ENCODE data around the gene RUNX2. TPM values are rescaled to one million over a fixed set of nuclear protein-coding genes. Genes with fewer than 3 reads are reported as not detected.

Gene RUNX2
- polyA plus RNA-seq, 1 donor from 2014 or later = not detected

- Histone ChIP-seq H3K4me3 (ENCODE audit: low read length) (no peak overlapping the region), H3K9me2 (ENCODE audit: insufficient read depth, low read length) (no peaks in the 10 kb centered on the region), H3K27ac (ENCODE audit: low read length) (no peak overlapping the region), H2AFZ (ENCODE audit: low read depth, low read length) (no peak overlapping the region), H3F3A (ENCODE audit: insufficient read depth, low read length, poor library complexity, severe bottlenecking) (no peaks in the 10 kb centered on the region), H3K36me3 (ENCODE audit: insufficient read depth, low read length) (no peaks in the 10 kb centered on the region), H3K9me3 (ENCODE audit: low read length) (no peaks in the 10 kb centered on the region), H3K27me3 (ENCODE audit: insufficient read depth, low read depth, low read length) (no peaks in the 10 kb centered on the region), H3K79me2 (replicated peaks; ENCODE audit: insufficient read depth, low read length) (no peaks in the 10 kb centered on the region), H3K4me2 (ENCODE audit: low read length) (no peak overlapping the region), H4K20me1 (ENCODE audit: insufficient read depth) (no peaks in the 10 kb centered on the region), H3K9ac (ENCODE audit: low read length) (no peak overlapping the region)
- TF ChIP-seq EZH2 (IDR thresholded peaks at IDR 0.05; ENCODE audit: borderline replicate concordance, insufficient read depth, low read length, poor library complexity, severe bottlenecking) (no peak), POLR2AphosphoS5 (IDR thresholded peaks at IDR 0.05) (no peak), EP300 (conservative IDR thresholded peaks at IDR 0.05; ENCODE audit: poor library complexity, severe bottlenecking) (no peak), MXI1 (conservative IDR thresholded peaks at IDR 0.05; ENCODE audit: poor library complexity, severe bottlenecking) (no peak), RAD21 (conservative IDR thresholded peaks at IDR 0.05) (no peak), CTCF (IDR thresholded peaks at IDR 0.05; ENCODE audit: poor library complexity, severe bottlenecking) (no peak), TAF1 (IDR thresholded peaks at IDR 0.05; ENCODE audit: low read depth) (no peak), SMC3 (conservative IDR thresholded peaks at IDR 0.05; ENCODE audit: poor library complexity) (no peak), REST (IDR thresholded peaks at IDR 0.05; ENCODE audit: borderline replicate concordance) (no peak)
These were observed 109.3 kb downstream of the RUNX2 start for GRCh38 chr6:45437439-45437815.

GRCh38 chr6:45438151-45438550 lies 110.0 kb downstream of the RUNX2 start:
- Histone ChIP-seq H2AFZ (ENCODE audit: low read depth, low read length) (no peak overlapping the region), H3F3A (ENCODE audit: insufficient read depth, low read length, poor library complexity, severe bottlenecking) (no peaks in the 10 kb centered on the region), H3K9me3 (ENCODE audit: low read length) (no peaks in the 10 kb centered on the region), H3K9me2 (ENCODE audit: insufficient read depth, low read length) (no peaks in the 10 kb centered on the region), H3K4me3 (ENCODE audit: low read length) (no peak overlapping the region), H3K9ac (ENCODE audit: low read length) (no peak overlapping the region), H4K20me1 (ENCODE audit: insufficient read depth) (no peaks in the 10 kb centered on the region), H3K79me2 (replicated peaks; ENCODE audit: insufficient read depth, low read length) (no peaks in the 10 kb centered on the region), H3K27ac (ENCODE audit: low read length) (no peak overlapping the region), H3K4me2 (ENCODE audit: low read length) (no peak overlapping the region), H3K27me3 (ENCODE audit: insufficient read depth, low read depth, low read length) (no peaks in the 10 kb centered on the region), H3K36me3 (ENCODE audit: insufficient read depth, low read length) (no peaks in the 10 kb centered on the region)
- TF ChIP-seq EP300 (conservative IDR thresholded peaks at IDR 0.05; ENCODE audit: poor library complexity, severe bottlenecking) (no peak), REST (IDR thresholded peaks at IDR 0.05; ENCODE audit: borderline replicate concordance) (no peak), SMC3 (conservative IDR thresholded peaks at IDR 0.05; ENCODE audit: poor library complexity) (no peak), TAF1 (IDR thresholded peaks at IDR 0.05; ENCODE audit: low read depth) (no peak), MXI1 (conservative IDR thresholded peaks at IDR 0.05; ENCODE audit: poor library complexity, severe bottlenecking) (no peak), POLR2AphosphoS5 (IDR thresholded peaks at IDR 0.05) (no peak), RAD21 (conservative IDR thresholded peaks at IDR 0.05) (no peak), EZH2 (IDR thresholded peaks at IDR 0.05; ENCODE audit: borderline replicate concordance, insufficient read depth, low read length, poor library complexity, severe bottlenecking) (no peak), CTCF (IDR thresholded peaks at IDR 0.05; ENCODE audit: poor library complexity, severe bottlenecking) (no peak)
